Fibroblast of the aortic adventitia (primary cell): ENCODE results near the gene ADGRD1. TPM values are rescaled to one million over a fixed set of nuclear protein-coding genes. Genes with fewer than 3 reads are reported as not detected.
"Not testable (repeated sequence)": the region's sequence is repeated elsewhere in the genome, so short reads cannot be mapped to it uniquely, and the experiment has no call there.

Source experiments
- DNase-seq: peaks from one replicate; pipeline ENCODE4 v3.0.0-alpha.2; 2010; ENCODE audit warnings: low read depth
- H3K4me3 ChIP-seq: 2 replicates; pipeline ENCODE4 v1.5.1; 2011; ENCODE audit warnings: low read depth, mild to moderate bottlenecking, control low read depth, low read length, moderate library complexity
- total RNA-seq: library from RNA; depleted of rRNA; stranded (reverse); fragments of >200 nt; gene quantifications from 2 replicates; pipeline ENCODE4 v1.2.3, GENCODE V29; 2012; ENCODE audit warnings: low replicate concordance
- TF ChIP-seq, protein P1 (sequence below): IDR thresholded peaks from 2 replicates; pipeline ENCODE4 v1.5.1; 2011; ENCODE audit warnings: mild to moderate bottlenecking, low read length, control low read depth, inconsistent platforms; ENCODE audit not compliant: insufficient read depth

The ADGRD1 gene
- 1.2 and 22.3 TPM in 2 replicates for total RNA-seq

DNA sequence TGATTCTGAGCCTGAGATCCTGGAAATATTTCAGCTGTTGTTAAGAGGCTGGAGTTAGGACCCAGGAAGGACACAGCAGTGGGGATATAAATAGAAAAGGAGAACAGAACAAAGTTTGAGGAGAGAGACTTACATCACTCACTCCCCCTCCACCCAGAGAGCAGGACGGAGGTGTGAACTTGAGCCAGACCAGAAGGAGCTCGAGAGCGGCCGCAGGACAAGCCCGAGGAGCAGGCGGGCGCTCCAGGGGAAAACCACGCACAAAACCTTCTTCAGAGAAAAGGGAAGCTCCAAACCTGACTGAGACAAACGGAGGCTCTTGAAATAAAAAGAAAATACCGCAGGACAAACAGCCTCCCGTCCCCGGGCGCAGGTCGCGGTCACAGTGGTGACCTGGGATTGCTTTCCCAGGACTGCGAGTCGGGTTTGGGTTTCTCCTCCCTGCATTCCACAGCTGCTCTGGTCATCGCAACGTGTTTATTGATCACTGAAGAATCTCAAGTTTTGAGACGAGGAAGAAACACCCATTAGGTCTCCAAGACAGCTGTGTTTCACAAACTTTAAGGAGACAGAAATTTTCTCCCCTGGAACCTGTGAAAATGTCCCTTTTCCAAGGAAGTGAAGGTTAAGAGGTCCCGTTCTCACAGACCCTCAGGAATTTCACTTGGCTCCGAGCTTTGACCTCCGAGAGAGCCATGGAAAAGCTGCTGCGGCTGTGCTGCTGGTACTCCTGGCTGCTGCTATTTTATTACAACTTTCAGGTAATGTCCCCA lies at the start of gene ADGRD1:
ADGRD1 (plus strand) TSS at position 137 of the 773 bp plus-strand sequence; CDS start at position 696, 559 bp downstream.
- peak within 1 kb of the TSS; percentile 63 for H3K4me3 ChIP-seq
- TF ChIP-seq, protein P1, sequence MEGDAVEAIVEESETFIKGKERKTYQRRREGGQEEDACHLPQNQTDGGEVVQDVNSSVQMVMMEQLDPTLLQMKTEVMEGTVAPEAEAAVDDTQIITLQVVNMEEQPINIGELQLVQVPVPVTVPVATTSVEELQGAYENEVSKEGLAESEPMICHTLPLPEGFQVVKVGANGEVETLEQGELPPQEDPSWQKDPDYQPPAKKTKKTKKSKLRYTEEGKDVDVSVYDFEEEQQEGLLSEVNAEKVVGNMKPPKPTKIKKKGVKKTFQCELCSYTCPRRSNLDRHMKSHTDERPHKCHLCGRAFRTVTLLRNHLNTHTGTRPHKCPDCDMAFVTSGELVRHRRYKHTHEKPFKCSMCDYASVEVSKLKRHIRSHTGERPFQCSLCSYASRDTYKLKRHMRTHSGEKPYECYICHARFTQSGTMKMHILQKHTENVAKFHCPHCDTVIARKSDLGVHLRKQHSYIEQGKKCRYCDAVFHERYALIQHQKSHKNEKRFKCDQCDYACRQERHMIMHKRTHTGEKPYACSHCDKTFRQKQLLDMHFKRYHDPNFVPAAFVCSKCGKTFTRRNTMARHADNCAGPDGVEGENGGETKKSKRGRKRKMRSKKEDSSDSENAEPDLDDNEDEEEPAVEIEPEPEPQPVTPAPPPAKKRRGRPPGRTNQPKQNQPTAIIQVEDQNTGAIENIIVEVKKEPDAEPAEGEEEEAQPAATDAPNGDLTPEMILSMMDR: no peak
- DNase-seq: peak; percentile 62

DNA sequence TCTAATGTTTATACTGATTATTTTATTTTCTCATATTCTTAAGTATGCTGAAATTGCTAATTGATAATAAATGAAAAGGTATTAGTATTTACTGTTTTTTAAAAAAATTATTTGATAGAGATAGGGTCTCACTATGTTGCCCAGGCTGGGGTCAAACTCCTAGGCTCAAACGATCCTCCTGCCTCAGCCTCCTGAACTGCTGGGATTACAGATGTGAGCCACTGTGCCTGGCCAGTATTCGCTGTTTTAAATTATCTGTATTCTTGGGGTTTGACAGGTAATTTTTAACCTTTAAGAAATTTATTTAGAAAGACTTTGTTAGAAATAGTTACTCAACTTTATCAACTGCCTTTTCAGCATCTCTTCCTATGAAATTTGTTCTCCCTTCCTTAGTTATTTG lies 49.6 kb upstream of the ADGRD1 start:
- no peak overlapping the region for H3K4me3 ChIP-seq
- TF ChIP-seq, protein P1: no peak
- DNase-seq: no peak

DNA sequence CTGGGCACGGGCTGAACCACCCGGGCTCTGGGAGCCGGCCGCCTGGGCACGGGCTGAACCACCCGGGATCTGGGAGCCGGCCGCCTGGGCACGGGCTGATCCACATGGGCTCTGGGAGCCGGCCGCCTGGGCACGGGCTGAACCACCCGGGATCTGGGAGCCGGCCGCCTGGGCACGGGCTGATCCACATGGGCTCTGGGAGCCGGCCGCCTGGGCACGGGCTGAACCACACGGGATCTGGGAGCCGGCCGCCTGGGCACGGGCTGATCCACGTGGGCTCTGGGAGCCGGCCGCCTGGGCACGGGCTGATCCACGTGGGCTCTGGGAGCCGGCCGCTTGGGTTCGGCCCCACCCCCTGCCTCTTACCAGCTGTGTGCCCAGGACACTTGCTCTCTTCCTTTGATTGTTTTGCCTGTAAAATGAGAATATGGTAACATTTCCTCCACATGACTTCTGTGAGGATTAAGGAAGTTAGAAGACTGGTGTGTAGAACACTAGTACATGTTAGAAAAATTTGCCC lies 48.7 kb upstream of the ADGRD1 start:
- DNase-seq, H3K4me3 ChIP-seq: not testable (repeated sequence)

DNA sequence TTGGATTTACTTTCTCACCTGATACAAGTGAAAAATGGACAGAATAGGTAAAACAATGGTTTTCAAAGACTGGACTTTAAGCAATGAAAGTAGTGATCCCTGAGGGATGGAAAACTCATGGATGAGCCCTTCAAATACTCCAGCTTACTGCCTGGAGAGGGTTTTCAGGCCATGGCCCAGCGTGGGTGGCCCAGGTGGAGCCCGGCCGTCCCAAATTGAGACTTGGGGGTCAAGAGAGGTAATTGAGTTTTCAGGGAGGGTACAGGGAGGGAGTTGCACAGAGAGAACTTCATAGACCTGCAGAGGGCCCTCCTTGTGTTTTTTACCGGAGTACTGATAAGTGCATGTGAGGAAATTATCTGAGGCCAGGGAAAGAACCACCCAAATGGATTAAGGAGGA lies 44.6 kb upstream of the ADGRD1 start:
- DNase-seq: no peak
- no peak overlapping the region for H3K4me3 ChIP-seq
- TF ChIP-seq, protein P1: no peak

DNA sequence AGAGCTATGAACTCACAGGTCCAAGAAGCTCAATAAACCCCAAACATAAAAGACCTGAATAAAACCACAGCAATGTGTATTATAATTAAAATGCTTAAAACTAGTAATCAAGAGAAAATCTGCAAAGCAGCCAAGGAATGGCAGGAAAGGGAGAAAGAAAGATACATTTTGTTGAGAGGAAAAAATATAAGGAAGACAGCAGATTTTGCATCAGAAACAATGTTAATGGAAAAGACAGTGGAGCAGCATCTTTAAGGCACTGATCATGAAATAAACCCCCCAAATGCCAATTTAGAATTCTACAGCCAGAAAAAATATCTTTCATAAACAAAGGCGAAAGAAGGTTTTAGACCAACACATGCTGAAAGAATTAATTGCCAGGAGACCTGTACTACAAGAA lies 42.5 kb upstream of the ADGRD1 start:
- TF ChIP-seq, protein P1: no peak
- no peak for DNase-seq
- H3K4me3 ChIP-seq: no peak overlapping the region

DNA sequence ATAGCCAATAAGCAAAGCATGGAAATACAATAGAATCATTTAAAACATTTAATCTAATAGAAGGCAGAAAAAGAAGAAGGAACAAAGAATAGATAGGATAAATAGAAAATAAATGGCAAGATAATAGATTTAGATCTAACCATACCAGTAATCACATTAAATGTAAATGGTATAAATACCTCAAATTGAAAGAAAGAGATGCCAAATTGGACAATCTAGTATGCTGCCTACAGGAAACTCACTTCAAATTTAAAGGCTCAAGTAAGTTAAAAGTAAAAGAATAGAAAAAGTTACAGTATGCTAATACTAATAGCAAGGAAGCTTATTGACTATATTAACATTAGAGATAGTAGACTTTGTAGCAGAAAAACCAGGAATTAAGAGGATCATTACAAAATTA lies 41.8 kb upstream of the ADGRD1 start:
- TF ChIP-seq, protein P1: no peak
- no peak overlapping the region for H3K4me3 ChIP-seq
- DNase-seq: no peak

DNA sequence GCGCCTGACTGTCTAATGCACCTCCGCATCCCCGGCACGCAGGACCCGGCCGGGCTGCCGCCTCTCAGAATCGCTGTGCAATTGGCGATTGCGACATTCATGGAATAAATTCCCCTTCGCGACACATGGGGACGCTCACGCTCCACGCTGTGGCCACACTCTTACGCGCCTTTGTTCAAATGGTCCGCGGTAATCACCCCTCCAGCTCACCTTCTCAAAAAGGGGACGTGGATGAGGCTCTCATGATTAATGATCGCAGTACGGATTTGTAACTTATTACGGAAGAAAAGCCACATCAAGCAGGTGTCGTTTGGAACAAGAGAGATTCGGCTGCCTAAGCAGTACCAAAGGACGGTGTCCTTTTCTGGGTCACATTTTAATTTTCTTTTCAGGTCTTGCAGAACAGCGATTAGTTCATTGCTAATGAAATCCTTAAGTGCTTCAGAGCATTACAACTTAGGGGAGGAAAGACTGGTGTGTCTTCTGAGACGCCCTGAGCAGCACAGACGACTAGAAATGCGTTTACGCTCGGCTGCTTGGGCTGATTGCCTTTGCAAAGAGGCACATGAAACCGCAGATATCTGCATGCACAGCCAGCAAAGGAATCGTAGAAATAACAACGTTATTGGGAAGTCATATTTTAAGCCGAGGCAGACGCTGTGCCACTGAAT lies 37.3 kb upstream of the ADGRD1 start:
- H3K4me3 ChIP-seq: peak overlapping the region; percentile 48
- TF ChIP-seq, protein P1: peak; percentile 96
- DNase-seq: peak; percentile 74
